HG03521 (cell line): Measurements from ENCODE around the gene PDE4B.
"Not testable (repeated sequence)": the region's sequence is repeated elsewhere in the genome, so short reads cannot be mapped to it uniquely, and the experiment has no call there.

Source experiments
- ATAC-seq: cut with Tn5 transposase; IDR thresholded peaks from one replicate; pipeline ENCODE4 v1.9.1; 2021; ENCODE audit warnings: mild to moderate bottlenecking, moderate library complexity; ENCODE audit not compliant: unreplicated experiment

Gene PDE4B

GRCh38 chr1:66108624-66109023 lies 315.9 kb downstream of the PDE4B start:
- ATAC-seq: no peak

GRCh38 chr1:66112744-66113400 lies 320.2 kb downstream of the PDE4B start:
- no peak for ATAC-seq

GRCh38 chr1:66119148-66119547 lies 326.5 kb downstream of the PDE4B start:
- no peak for ATAC-seq

- no peak for ATAC-seq
These were observed 332.0 kb downstream of the PDE4B start for GRCh38 chr1:66124670-66125069.

- not testable (repeated sequence) for ATAC-seq
These were observed 335.9 kb downstream of the PDE4B start for GRCh38 chr1:66128641-66129040.

- no peak for ATAC-seq
These were observed 339.6 kb downstream of the PDE4B start for GRCh38 chr1:66132324-66132723.

GRCh38 chr1:66134004-66134403 lies 341.3 kb downstream of the PDE4B start:
- ATAC-seq: no peak

GRCh38 chr1:66135161-66135560 lies 342.5 kb downstream of the PDE4B start:
- no peak for ATAC-seq

- ATAC-seq: not testable (repeated sequence)
These were observed 343.7 kb downstream of the PDE4B start for GRCh38 chr1:66136423-66136822.

GRCh38 chr1:66137235-66137634 lies 344.5 kb downstream of the PDE4B start:
- ATAC-seq: no peak

- ATAC-seq: no peak
These were observed 345.9 kb downstream of the PDE4B start for GRCh38 chr1:66138613-66139012.

- ATAC-seq: no peak
These were observed 347.4 kb downstream of the PDE4B start for GRCh38 chr1:66140072-66140471.

GRCh38 chr1:66143651-66144050 lies 351.0 kb downstream of the PDE4B start:
- ATAC-seq: no peak

- ATAC-seq: no peak
These were observed 354.6 kb downstream of the PDE4B start for GRCh38 chr1:66147226-66147835.

- ATAC-seq: no peak
These were observed 359.3 kb downstream of the PDE4B start for GRCh38 chr1:66152034-66152433.

- no peak for ATAC-seq
These were observed 361.7 kb downstream of the PDE4B start for GRCh38 chr1:66154394-66154793.

GRCh38 chr1:66156144-66156543 lies 363.4 kb downstream of the PDE4B start:
- ATAC-seq: no peak

- no peak for ATAC-seq
These were observed 367.1 kb downstream of the PDE4B start for GRCh38 chr1:66159800-66160199.

- no peak for ATAC-seq
These were observed 368.0 kb downstream of the PDE4B start for GRCh38 chr1:66160719-66161118.

GRCh38 chr1:66166753-66167152 lies 374.1 kb downstream of the PDE4B start:
- no peak for ATAC-seq

GRCh38 chr1:66167267-66167666 lies 374.6 kb downstream of the PDE4B start:
- ATAC-seq: no peak

- no peak for ATAC-seq
These were observed 375.8 kb downstream of the PDE4B start for GRCh38 chr1:66168467-66168887.
